CD14-positive monocyte (primary cell): Measurements from ENCODE around the gene PARS2. TPM values are rescaled to one million over a fixed set of nuclear protein-coding genes. Genes with fewer than 3 reads are reported as not detected.

ENCODE experiments used
- DNase-seq, 3 donors: peaks; one replicate each; pipeline ENCODE4 v3.0.0-alpha.2; 2011 to 2022
- H2AFZ ChIP-seq: 2 replicates; pipeline ENCODE4 v1.6.0; 2012; ENCODE audit warnings: mild to moderate bottlenecking, low read depth, low read length, inconsistent platforms; ENCODE audit not compliant: insufficient read depth, poor library complexity, severe bottlenecking
- H3K27ac ChIP-seq, 2 donors: 1 replicate in 1 of 2; 2 replicates in 1 of 2; pipeline ENCODE4 v1.5.1; 2012 to 2013; ENCODE audit warnings: low read length in 2 of 2, control low read depth in 1 of 2, inconsistent platforms in 1 of 2, low read depth in 1 of 2, mild to moderate bottlenecking in 1 of 2
- H3K27me3 ChIP-seq, 2 donors: one replicate each; pipeline versions ENCODE4 v1.6.0 to v1.6.1; 2011 to 2013; ENCODE audit warnings: low read length in 2 of 2; ENCODE audit not compliant: control insufficient read depth in 2 of 2, insufficient read depth in 2 of 2
- H3K36me3 ChIP-seq, 2 donors: replicated peaks in 1 of 2; 1 replicate in 1 of 2; 2 replicates in 1 of 2; pipeline versions ENCODE4 v1.5.1 to v1.6.1; 2012 to 2013; ENCODE audit warnings: low read length in 2 of 2, control low read depth in 1 of 2, inconsistent platforms in 1 of 2, mild to moderate bottlenecking in 1 of 2; ENCODE audit not compliant: insufficient read depth in 2 of 2, control insufficient read depth in 1 of 2
- H3K4me1 ChIP-seq, 2 donors: 1 replicate in 1 of 2; 2 replicates in 1 of 2; pipeline versions ENCODE4 v1.5.1 to v1.6.1; 2012 to 2013; ENCODE audit warnings: low read length in 2 of 2, control low read depth in 1 of 2, inconsistent platforms in 1 of 2, mild to moderate bottlenecking in 1 of 2, moderate library complexity in 1 of 2; ENCODE audit not compliant: insufficient read depth in 2 of 2, control insufficient read depth in 1 of 2
- H3K4me2 ChIP-seq: replicated peaks from 2 replicates; pipeline ENCODE3; 2012; ENCODE audit warnings: low read length, moderate library complexity, mild to moderate bottlenecking; ENCODE audit not compliant: poor library complexity, severe bottlenecking; ENCODE audit errors: extremely low read depth
- H3K4me3 ChIP-seq, 3 experiments: fragments of 200-600 bp in 1 of 3; sonication (generic) in 1 of 3; replicated peaks in 1 of 3; 1 replicate in 2 of 3; 2 replicates in 1 of 3; pipeline ENCODE4 v1.5.1; 2011 to 2013; ENCODE audit warnings: low read length in 3 of 3, mild to moderate bottlenecking in 3 of 3, control low read depth in 2 of 3, low read depth in 2 of 3, inconsistent platforms in 1 of 3, moderate library complexity in 1 of 3
- H3K79me2 ChIP-seq: 2 replicates; pipeline ENCODE4 v1.6.0; 2012; ENCODE audit warnings: mild to moderate bottlenecking, control low read depth, inconsistent platforms, low read length, moderate library complexity; ENCODE audit not compliant: insufficient read depth
- H3K9ac ChIP-seq: 2 replicates; pipeline ENCODE4 v1.6.0; 2017; ENCODE audit warnings: low read length, mild to moderate bottlenecking; ENCODE audit not compliant: insufficient read depth, poor library complexity, severe bottlenecking
- H3K9me3 ChIP-seq, 2 donors: replicated peaks in 1 of 2; 1 replicate in 1 of 2; 2 replicates in 1 of 2; pipeline versions ENCODE4 v1.5.1 to v1.6.1; 2012 to 2013; ENCODE audit warnings: low read length in 2 of 2, control low read depth in 1 of 2; ENCODE audit not compliant: control insufficient read depth in 1 of 2, insufficient read depth in 1 of 2
- H4K20me1 ChIP-seq: 2 replicates; pipeline ENCODE4 v1.6.0; 2012; ENCODE audit warnings: mild to moderate bottlenecking, low read length, control low read depth, moderate library complexity; ENCODE audit not compliant: insufficient read depth
- H3K27ac Mint-ChIP-seq, 7 donors: one replicate each; pipeline ENCODE4 v1.8.0; 2020; ENCODE audit warnings: mild to moderate bottlenecking in 7 of 7, mixed read lengths in 7 of 7, moderate library complexity in 6 of 7, inconsistent platforms in 2 of 7
- H3K27me3 Mint-ChIP-seq, 3 donors: one replicate each; pipeline ENCODE4 v1.8.0; 2021 to 2022; ENCODE audit warnings: low read depth in 3 of 3, mild to moderate bottlenecking in 3 of 3, mixed read lengths in 3 of 3, moderate library complexity in 3 of 3, inconsistent platforms in 1 of 3
- H3K36me3 Mint-ChIP-seq, 2 donors: one replicate each; pipeline ENCODE4 v1.8.0; 2020; ENCODE audit warnings: mixed read lengths in 2 of 2, inconsistent platforms in 1 of 2, mild to moderate bottlenecking in 1 of 2
- H3K4me1 Mint-ChIP-seq: one replicate; pipeline ENCODE4 v1.8.0; 2020; ENCODE audit warnings: mild to moderate bottlenecking, mixed read lengths
- H3K4me3 Mint-ChIP-seq, 2 donors: one replicate each; pipeline ENCODE4 v1.8.0; 2020; ENCODE audit warnings: mild to moderate bottlenecking in 2 of 2, mixed read lengths in 2 of 2, moderate library complexity in 1 of 2
- H3K9me3 Mint-ChIP-seq, 7 donors: one replicate each; pipeline ENCODE4 v1.8.0; 2020 to 2022; ENCODE audit warnings: mixed read lengths in 7 of 7, mild to moderate bottlenecking in 6 of 7, moderate library complexity in 6 of 7, inconsistent platforms in 2 of 7
- WGBS: methylation state at CpG from one replicate; pipeline ENCODE4 v1.1.5; 2013; ENCODE audit warnings: missing lambda C conversion rate; ENCODE audit not compliant: insufficient coverage; 5-methylcytosine and 5-hydroxymethylcytosine counted together
- intact Hi-C, 2 donors: fragments of 100-400 bp; cut with micrococcal nuclease; formaldehyde crosslinking; loops; one replicate each; pipeline versions ENCODE4 v1.15.0 to v1.15.1; 2023
- polyA plus RNA-seq, 3 donors: library from polyadenylated mRNA; depleted of rRNA in 1 of 3; unstranded in 2 of 3; stranded (reverse) in 1 of 3; fragments of 300-500 nt in 2 of 3; fragments of >200 nt in 1 of 3; fragmentation: Illumina TruSeq in 2 of 3; gene quantifications; 1 replicate in 2 of 3; 2 replicates in 1 of 3; pipeline ENCODE4 v1.2.3, GENCODE V29; 2012 to 2021
- TF ChIP-seq, protein P1 (sequence below): fragments of 200-600 bp; IDR thresholded peaks from one replicate; pipeline ENCODE4 v1.8.0; 2022; ENCODE audit warnings: antibody characterized with exemption, mild to moderate bottlenecking

Gene PARS2
- polyA plus RNA-seq, 3 donors: 0.73 to 1.2 (median 0.92) TPM

DNA sequence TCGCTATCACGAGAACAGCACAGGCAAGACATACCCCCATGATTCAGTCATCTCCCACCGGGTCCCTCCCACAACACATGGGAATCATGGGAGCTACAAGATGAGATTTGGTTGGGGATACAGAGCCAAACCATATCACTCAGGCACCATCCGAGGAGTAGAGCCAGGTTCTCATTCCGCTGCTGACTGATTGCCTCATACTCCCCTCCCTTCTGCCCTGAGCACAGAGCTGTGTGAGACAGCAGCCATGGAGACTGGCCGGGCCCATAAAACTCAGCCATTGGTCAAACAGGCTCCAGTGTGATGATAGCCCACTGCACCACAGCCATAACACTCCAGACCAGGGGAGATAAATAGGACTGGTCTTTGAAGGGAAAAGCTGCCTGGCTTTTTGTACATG is 26.1 kb downstream of the PARS2 start:
- H3K4me3 ChIP-seq: no peak overlapping the region
- no peaks in the 10 kb centered on the region for H3K79me2 ChIP-seq
- Mint-ChIP-seq H3K36me3 (peaks cover 73 to 99% of the 10 kb centered on the region in 2 donors), H3K27me3 (no peaks in the 10 kb centered on the region), H3K27ac (peak overlapping the region in 2 of 7 donors; percentile 38 to 59), H3K4me1 (no peaks in the 10 kb centered on the region), H3K4me3 (no peak overlapping the region), H3K9me3 (no peaks in the 10 kb centered on the region)
- H3K9ac ChIP-seq: no peak overlapping the region
- H3K4me1 ChIP-seq: no peaks in the 10 kb centered on the region
- H3K27me3 ChIP-seq: no peaks in the 10 kb centered on the region
- peaks cover 88 to 98% of the 10 kb centered on the region in 2 donors for H3K36me3 ChIP-seq
- no peaks in the 10 kb centered on the region for H3K9me3 ChIP-seq
- 100% methylated on average over 2 of the region's 6 CpGs for WGBS
- no peak overlapping the region for H3K4me2 ChIP-seq
- TF ChIP-seq, protein P1, sequence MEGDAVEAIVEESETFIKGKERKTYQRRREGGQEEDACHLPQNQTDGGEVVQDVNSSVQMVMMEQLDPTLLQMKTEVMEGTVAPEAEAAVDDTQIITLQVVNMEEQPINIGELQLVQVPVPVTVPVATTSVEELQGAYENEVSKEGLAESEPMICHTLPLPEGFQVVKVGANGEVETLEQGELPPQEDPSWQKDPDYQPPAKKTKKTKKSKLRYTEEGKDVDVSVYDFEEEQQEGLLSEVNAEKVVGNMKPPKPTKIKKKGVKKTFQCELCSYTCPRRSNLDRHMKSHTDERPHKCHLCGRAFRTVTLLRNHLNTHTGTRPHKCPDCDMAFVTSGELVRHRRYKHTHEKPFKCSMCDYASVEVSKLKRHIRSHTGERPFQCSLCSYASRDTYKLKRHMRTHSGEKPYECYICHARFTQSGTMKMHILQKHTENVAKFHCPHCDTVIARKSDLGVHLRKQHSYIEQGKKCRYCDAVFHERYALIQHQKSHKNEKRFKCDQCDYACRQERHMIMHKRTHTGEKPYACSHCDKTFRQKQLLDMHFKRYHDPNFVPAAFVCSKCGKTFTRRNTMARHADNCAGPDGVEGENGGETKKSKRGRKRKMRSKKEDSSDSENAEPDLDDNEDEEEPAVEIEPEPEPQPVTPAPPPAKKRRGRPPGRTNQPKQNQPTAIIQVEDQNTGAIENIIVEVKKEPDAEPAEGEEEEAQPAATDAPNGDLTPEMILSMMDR: no peak
- intact Hi-C loops: no loop called here
- H3K27ac ChIP-seq: no peak overlapping the region
- DNase-seq: no peak
- H4K20me1 ChIP-seq: no peaks in the 10 kb centered on the region
- H2AFZ ChIP-seq: no peak overlapping the region

DNA sequence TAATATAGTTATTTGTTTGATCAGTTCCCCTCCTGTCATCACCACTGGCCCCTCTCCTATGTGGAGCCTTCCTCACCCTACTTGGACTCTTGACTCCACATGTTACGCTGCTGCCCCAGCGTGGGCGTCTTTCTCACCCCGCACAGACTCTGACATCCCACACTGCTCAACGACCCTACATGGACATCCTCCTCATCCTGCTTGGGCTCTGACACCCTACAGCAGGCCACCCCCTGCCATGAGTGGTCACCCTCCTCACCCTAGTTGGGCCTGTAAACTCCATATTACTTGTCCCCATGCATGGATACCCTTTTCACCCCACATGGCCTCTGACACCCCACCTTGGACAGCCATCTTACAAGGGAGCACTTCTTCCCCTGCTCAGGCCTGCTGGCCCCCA is 27.6 kb downstream of the PARS2 start:
- H3K27ac Mint-ChIP-seq: peak overlapping the region in 2 of 7 donors; percentile 3 to 48
- no peak overlapping the region for H3K9ac ChIP-seq
- H3K36me3 Mint-ChIP-seq: peaks cover 65 to 95% of the 10 kb centered on the region in 2 donors
- no peaks in the 10 kb centered on the region for H3K4me1 ChIP-seq
- H4K20me1 ChIP-seq: no peaks in the 10 kb centered on the region
- no peaks in the 10 kb centered on the region for H3K4me1 Mint-ChIP-seq
- no peaks in the 10 kb centered on the region for H3K79me2 ChIP-seq
- WGBS: 97% methylated on average over 5 of the region's 5 CpGs
- no peak overlapping the region for H3K27ac ChIP-seq
- intact Hi-C loops: no loop called here
- TF ChIP-seq, protein P1: no peak
- no peak overlapping the region for H3K4me3 Mint-ChIP-seq
- H3K36me3 ChIP-seq: peaks cover 88 to 97% of the 10 kb centered on the region in 2 donors
- H3K9me3 ChIP-seq: no peaks in the 10 kb centered on the region
- no peak for DNase-seq
- no peak overlapping the region for H2AFZ ChIP-seq
- H3K9me3 Mint-ChIP-seq: no peaks in the 10 kb centered on the region
- no peaks in the 10 kb centered on the region for H3K27me3 ChIP-seq
- no peak overlapping the region for H3K4me3 ChIP-seq
- H3K27me3 Mint-ChIP-seq: no peaks in the 10 kb centered on the region
- H3K4me2 ChIP-seq: no peak overlapping the region
